Left ventricle myocardium superior (tissue), 1 donor: ENCODE results near the gene MON1B. TPM values are rescaled to one million over a fixed set of nuclear protein-coding genes. Genes with fewer than 3 reads are reported as not detected.
"Not testable (repeated sequence)": the region's sequence is repeated elsewhere in the genome, so short reads cannot be mapped to it uniquely, and the experiment has no call there.

Experiments
- ATAC-seq: fragments of 200-7000 bp; cut with Tn5 transposase; one replicate; pipeline ENCODE4 v1.9.1; 2020; ENCODE audit warnings: mild to moderate bottlenecking, moderate library complexity
- DNase-seq: peaks from one replicate; pipeline ENCODE4 v3.0.0-alpha.2; 2020
- intact Hi-C: fragments of 100-400 bp; cut with micrococcal nuclease; formaldehyde crosslinking; loops from one replicate; pipeline ENCODE4 v1.11.0; 2022
- total RNA-seq: library from RNA; stranded (reverse); fragmentation: NEBNext Ultra II Directional; extraction: Animal tissue kit (Norgen Biotek cat#: 25700); gene quantifications from one replicate; pipeline ENCODE4 v1.2.1, GENCODE V29; 2021
- donor health status: DM: no; HTN: yes; CAD: no; lungs with severe emphysema.

Gene MON1B
- total RNA-seq, 1 donor from 2014 or later = 15.1 TPM

- intact Hi-C loops = no loop called here
- no peak for DNase-seq
- no peak for ATAC-seq
Measured at GRCh38 chr16:77233799-77234519, 43.0 kb downstream of the MON1B start.

GRCh38 chr16:77234611-77235010 is 43.6 kb downstream of the MON1B start:
- intact Hi-C loops = loop anchor here (5.0 kb wide), 1 partner anchor 348 kb away; no protein-coding TSS in a partner anchor
- ATAC-seq (no peak), DNase-seq (no peak)

GRCh38 chr16:77236063-77236511 is 45.1 kb downstream of the MON1B start:
- intact Hi-C loops = loop anchor here (5.0 kb wide), 1 partner anchor 346 kb away; no protein-coding TSS in a partner anchor
- ATAC-seq = peak; percentile 99
- DNase-seq = peak; percentile 90

- DNase-seq (no peak), ATAC-seq (no peak)
- intact Hi-C loops = loop anchor here (5.0 kb wide), 1 partner anchor 344 kb away; no protein-coding TSS in a partner anchor
Measured at GRCh38 chr16:77238593-77238992, 47.6 kb downstream of the MON1B start.

- intact Hi-C loops, ATAC-seq, DNase-seq: not testable (repeated sequence)
Measured at GRCh38 chr16:77242471-77242870, 51.5 kb downstream of the MON1B start.

- intact Hi-C loops = no loop called here
- ATAC-seq = no peak
- no peak for DNase-seq
Measured at GRCh38 chr16:77246150-77246549, 55.2 kb downstream of the MON1B start.

- intact Hi-C loops = no loop called here
- DNase-seq (no peak), ATAC-seq (no peak)
Measured at GRCh38 chr16:77250400-77250799, 59.4 kb downstream of the MON1B start.

Other genes with a start within 250 kb of the MON1B start
- gene SYCE1L, start 8.2 kb downstream of the MON1B start, total RNA-seq = 2.1 TPM
- gene ADAMTS18, start 243.8 kb downstream of the MON1B start, total RNA-seq = not detected